Measurements from ENCODE around the gene EMILIN1. TPM values are rescaled to one million over a fixed set of nuclear protein-coding genes. Genes with fewer than 3 reads are reported as not detected.

EMILIN1 gene
- total and polyA plus RNA-seq, 2 of the 4 experiments (the other 2 are of a cell fraction) = 26.5 to 95.6 TPM

- Histone ChIP-seq H4K5ac (ENCODE audit: low read depth, low read length) (peak overlapping the region; percentile 3), H3K4me1 (ENCODE audit: control insufficient read depth, insufficient read depth, low read length) (peaks cover 30% of the 10 kb centered on the region), H3K4me3 (ENCODE audit: insufficient read depth, low read depth, low read length) (no peak overlapping the region), H3K9ac (ENCODE audit: low read depth, low read length) (peak overlapping the region; percentile 18; the same call in 1 of the 2 replicates), H2AK9ac (replicated peaks; ENCODE audit: low read depth, low read length, poor library complexity) (peak overlapping the region; percentile 44), H2AFZ (replicated peaks; ENCODE audit: low read length, poor library complexity) (peak overlapping the region; percentile 35), H3K56ac (ENCODE audit: extremely low read depth, insufficient read depth, low read length) (no peak overlapping the region), H3K18ac (ENCODE audit: low read depth, low read length) (peak overlapping the region; percentile 11; the same call in 1 of the 2 replicates), H3K9me3 (ENCODE audit: control insufficient read depth, insufficient read depth, low read length) (no peaks in the 10 kb centered on the region), H3K4me2 (ENCODE audit: low read depth, low read length) (no peak overlapping the region), H2BK15ac (ENCODE audit: low read depth, low read length) (peak overlapping the region; percentile 19; the same call in 1 of the 3 replicates), H2BK20ac (ENCODE audit: low read depth, low read length) (peak overlapping the region; percentile 68; the same call in 1 of the 2 replicates), H2BK120ac (ENCODE audit: low read depth, low read length) (peak overlapping the region; percentile 72), H3K23ac (ENCODE audit: low read depth, low read length) (peak overlapping the region; percentile 61; the same call in 1 of the 2 replicates), H3K9me1 (ENCODE audit: insufficient read depth, low read length) (peaks cover 12% of the 10 kb centered on the region; the same call in 1 of the 2 replicates), H2AK5ac (ENCODE audit: low read depth, low read length) (peak overlapping the region; percentile 85; the same call in 1 of the 2 replicates), H4K91ac (ENCODE audit: insufficient read depth, low read depth, low read length) (peak overlapping the region; percentile 59), H3K14ac (replicated peaks; ENCODE audit: low read depth, low read length) (peak overlapping the region; percentile 50; the same call in 1 of the 2 replicates), H3K27me3 (ENCODE audit: control insufficient read depth, insufficient read depth, low read length) (no peaks in the 10 kb centered on the region), H3K4ac (ENCODE audit: low read depth, low read length) (peak overlapping the region; percentile 76), H2BK5ac (ENCODE audit: low read depth, low read length, poor library complexity, severe bottlenecking) (no peak overlapping the region), H3K27ac (ENCODE audit: insufficient read depth, low read length) (peak overlapping the region; percentile 31; the same call in 1 of the 2 replicates), H3K79me1 (ENCODE audit: low read depth in 1 of 2, low read length in 2 of 2) (peaks cover 6 to 33% of the 10 kb centered on the region in 2 experiments), H4K20me1 (ENCODE audit: insufficient read depth, low read length) (no peaks in the 10 kb centered on the region), H4K8ac (ENCODE audit: low read depth in 2 of 2, low read length in 2 of 2) (peak overlapping the region in 1 of 2 experiments; percentile 30; a peak in 1 of 4 replicates), H3K36me3 (ENCODE audit: control insufficient read depth, insufficient read depth, low read length) (peaks cover 2% of the 10 kb centered on the region)
- dilution Hi-C loops (cut with HindIII; ENCODE audit: low sequenced_read_pairs, unreplicated experiment) (no loop called here), intact Hi-C loops (cut with micrococcal nuclease) (loop anchor here (5.0 kb wide), 1 partner anchor 113 kb away; no protein-coding TSS in a partner anchor), in situ Hi-C loops (cut with MboI; ENCODE audit: low sequenced_read_pairs) (no loop called here)
- ChIA-PET POLR2A (ENCODE audit: unreplicated experiment) (no interaction called here), CTCF (no interaction called here)
- TF ChIP-seq RFX5 (IDR thresholded peaks at IDR 0.05; ENCODE audit: low read depth, low read length) = no peak
- no peak for TF ChIP-seq SMC3 (IDR thresholded peaks at IDR 0.05; ENCODE audit: low read depth, low read length)
- no peak for TF ChIP-seq NFE2L2 (IDR thresholded peaks at IDR 0.05; ENCODE audit: low read depth, low read length)
- no peak for TF ChIP-seq CTCF (conservative IDR thresholded peaks at IDR 0.05; ENCODE audit: low read depth, low read length)
- no peak for TF ChIP-seq RAD21 (IDR thresholded peaks at IDR 0.05; ENCODE audit: low read length)
- TF ChIP-seq CEBPB (IDR thresholded peaks at IDR 0.05; ENCODE audit: low read depth, low read length) = no peak
- TF ChIP-seq CHD1 (IDR thresholded peaks at IDR 0.05; ENCODE audit: low read depth, low read length) = no peak
- TF ChIP-seq FOS (IDR thresholded peaks at IDR 0.05; ENCODE audit: low read depth, low read length) = no peak
- no peak for TF ChIP-seq MXI1 (IDR thresholded peaks at IDR 0.05; ENCODE audit: borderline replicate concordance, low read depth, low read length)
- TF ChIP-seq USF2 (IDR thresholded peaks at IDR 0.05; ENCODE audit: low read depth, low read length) = no peak
- TF ChIP-seq MAZ (IDR thresholded peaks at IDR 0.05; ENCODE audit: borderline replicate concordance, low read depth, low read length) = no peak
- DNase-seq = peak; percentile 26
- 20% methylated on average over 2 of the region's 4 CpGs; no CpG with 5 or more reads in 1 of the 2 experiments for WGBS, 2 experiments (ENCODE audit: extremely low coverage in 2 of 2, insufficient read length in 1 of 2)
- ATAC-seq (ENCODE audit: low read depth) = no peak
- no TSS peak for BruUV-seq (replicated peaks)
These were observed 3.5 kb upstream of the EMILIN1 start for GRCh38 chr2:27074738-27075565.

Data from IMR-90 (cell line).